Activated naive CD4-positive, alpha-beta T cell treated with Interleukin-2 at 50 U/mL for 16 hours (primary cell): ENCODE results near the gene ROPN1B.
"Not testable (repeated sequence)": the region's sequence is repeated elsewhere in the genome, so short reads cannot be mapped to it uniquely, and the experiment has no call there.

Experiments
- DNase-seq: peaks from one replicate; pipeline ENCODE4 v3.0.0-alpha.2; 2020

Gene ROPN1B

DNA sequence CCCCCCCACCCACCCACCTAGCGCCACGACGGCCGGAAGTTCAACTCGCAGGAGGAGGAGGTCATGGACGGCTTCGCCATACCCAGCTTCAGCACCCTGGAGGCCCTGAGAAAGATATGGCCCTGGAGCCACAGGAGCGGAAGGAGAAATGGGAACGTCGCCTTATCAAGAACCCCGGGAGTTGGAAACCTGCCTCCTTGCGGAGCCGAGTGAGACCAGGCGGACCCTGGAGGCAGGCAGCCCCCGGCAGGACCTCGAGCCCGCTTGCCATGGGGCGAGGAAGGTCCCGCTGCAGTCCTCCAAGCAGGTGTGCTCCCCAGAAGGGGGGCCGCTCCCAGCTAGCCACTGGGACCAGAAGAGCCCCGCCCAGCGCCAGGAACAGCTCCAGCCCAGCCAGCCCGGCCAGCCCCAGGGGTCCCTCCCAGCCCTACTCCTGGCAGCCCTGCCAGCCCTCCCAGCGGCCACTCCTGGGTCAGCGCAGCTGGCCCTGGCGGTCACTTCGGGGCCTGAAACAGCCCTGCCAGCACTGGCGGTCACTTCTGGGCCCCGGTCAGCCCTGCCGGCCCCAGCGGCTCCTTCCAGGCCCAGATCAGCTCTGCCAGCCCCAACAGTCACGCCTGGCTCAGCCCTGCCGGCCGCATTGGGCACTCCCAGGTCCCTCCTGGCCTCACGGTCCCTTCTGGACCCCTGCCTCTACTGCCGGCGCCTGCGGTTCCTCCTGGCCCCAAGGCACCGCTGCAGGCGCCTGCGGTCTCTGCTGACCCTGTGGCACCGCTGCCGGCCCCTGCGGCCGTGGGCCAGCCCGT lies 10.3 kb upstream of the ROPN1B start:
- no peak for DNase-seq

DNA sequence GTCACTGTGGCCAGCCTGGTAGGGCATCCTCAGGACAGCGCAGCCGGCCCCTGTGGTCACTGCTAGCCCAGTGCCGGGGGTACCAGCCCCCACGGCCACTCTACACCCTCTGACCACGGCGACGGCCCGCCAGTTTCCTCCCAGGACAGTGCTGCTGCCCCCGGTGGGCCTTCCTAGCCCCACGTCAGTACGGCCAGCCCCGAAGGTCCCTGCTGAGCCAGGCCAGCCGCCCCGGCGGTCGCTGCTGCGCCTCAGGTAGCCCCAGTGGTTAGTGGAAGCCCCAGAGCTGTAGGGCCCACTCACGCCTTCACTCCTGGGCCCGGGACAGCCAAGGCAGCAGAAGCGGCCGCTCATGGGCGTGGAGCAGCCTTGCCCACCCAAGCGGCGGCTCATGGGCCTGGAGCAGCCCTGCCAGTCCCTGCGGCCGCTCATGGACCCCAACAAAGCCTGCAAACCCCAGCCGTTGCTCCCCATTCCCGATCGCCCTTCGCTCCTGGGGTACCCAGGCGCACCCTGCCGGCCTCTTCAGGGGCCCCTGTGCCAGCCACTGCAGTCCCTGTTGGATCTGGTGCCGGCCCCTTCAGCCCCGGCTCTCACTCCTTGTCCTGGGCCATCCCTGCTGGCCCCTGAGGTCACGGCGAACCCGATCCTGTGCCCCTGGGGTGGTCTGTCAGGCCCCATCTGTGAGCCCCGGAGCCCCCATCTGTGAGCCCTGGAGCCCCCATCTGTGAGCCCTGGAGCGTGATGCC lies 9.5 kb upstream of the ROPN1B start:
- DNase-seq: no peak

GRCh38 chr3:125960066-125960424 lies 8.9 kb upstream of the ROPN1B start:
- no peak for DNase-seq

GRCh38 chr3:125960456-125961288 lies 8.3 kb upstream of the ROPN1B start:
- no peak for DNase-seq

DNA sequence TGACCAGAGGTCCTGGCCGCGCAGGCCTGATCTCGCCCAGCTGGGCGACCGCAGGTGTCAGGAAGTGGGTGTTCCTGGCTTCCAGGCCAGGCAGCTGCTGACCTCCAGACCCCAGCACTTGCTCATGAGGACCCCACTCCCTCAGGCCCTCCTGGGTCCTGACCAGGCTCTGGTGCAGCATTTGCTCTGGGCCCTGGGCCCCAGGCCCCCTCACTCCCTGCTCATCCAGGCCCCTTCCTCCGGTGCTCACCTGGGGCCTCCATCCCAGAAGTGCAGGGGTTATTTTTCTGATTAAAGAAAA lies 7.7 kb upstream of the ROPN1B start:
- DNase-seq: no peak

- not testable (repeated sequence) for DNase-seq
Measured at GRCh38 chr3:125963834-125964233, 5.1 kb upstream of the ROPN1B start.

DNA sequence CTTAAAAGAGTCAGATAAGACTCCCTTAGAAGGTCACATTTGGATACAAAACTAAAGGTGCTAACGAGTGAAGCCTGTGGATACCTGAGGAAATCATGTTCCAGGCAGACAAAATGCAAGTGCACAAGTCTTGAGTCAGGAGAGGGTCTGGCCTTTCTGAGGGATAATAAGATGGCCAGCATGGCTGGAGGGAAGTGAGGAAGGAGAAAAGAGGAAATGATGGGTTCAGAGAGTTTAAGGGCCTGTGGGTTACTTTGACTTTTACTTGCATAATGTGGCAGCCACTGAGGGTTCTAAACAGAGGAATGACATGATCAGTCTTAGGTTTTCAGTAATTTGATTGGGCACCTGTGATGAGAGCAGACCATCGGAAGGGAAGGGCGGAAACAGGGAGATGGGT lies 3.5 kb upstream of the ROPN1B start:
- no peak for DNase-seq

- DNase-seq: no peak
Measured at GRCh38 chr3:125967156-125967555, 1.8 kb upstream of the ROPN1B start.

GRCh38 chr3:125968121-125968520 lies 857 bp upstream of the ROPN1B start:
- not testable (repeated sequence) for DNase-seq

- peak; percentile 26 for DNase-seq
Measured at GRCh38 chr3:125971997-125972944, 3.3 kb downstream of the ROPN1B start.

DNA sequence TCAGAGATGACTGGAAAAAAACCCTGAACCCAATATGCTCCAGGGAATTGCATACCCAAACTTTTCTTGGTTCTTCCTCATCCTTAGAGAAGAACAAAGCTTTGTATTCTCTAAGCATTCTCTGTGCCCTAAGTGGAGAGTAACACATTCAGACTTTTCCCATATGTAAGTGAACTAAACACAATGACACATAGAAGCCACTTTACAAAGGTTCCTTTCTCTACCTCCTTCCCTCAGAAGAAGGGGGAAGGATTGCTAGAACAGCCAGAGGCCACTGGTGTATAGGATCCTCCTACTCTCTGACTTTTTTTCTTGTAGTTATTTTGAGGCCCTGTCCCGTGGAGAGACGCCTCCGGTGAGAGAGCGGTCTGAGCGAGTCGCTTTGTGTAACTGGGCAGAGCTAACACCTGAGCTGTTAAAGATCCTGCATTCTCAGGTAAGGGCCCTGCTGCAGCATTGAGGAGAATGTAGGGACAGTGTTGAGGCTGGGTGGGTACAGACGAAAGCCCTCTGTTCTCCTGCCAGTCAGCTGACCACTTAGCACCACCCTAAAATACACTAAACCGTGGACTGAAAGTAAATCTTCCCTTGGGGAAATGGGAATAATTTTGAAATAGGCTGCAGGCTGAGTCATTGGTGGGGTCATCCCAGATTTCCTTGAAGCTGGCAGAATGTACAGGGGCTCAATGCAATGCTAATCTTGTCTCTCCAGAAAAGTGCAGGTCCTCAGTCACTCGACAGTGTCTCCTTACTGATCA lies 6.4 kb downstream of the ROPN1B start:
- DNase-seq: not testable (repeated sequence)

DNA sequence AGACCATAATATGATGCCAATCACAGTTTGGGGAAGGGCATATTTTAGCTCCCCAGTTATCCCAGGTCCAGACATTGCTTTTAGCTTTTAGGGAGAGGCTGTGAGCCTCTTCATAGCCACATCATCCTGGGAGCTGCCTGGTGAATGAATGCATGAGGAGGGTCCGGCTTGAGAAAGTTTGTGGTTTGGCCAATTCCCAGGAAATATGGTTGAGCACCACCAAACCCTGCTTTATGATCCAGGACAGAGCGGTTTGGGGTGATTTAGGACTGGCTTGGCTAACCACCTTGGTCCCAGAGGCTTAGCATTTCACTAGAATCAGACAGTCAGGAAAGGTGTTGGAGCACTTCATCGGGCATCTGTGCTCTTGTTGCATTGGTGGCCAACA lies 7.0 kb downstream of the ROPN1B start:
- not testable (repeated sequence) for DNase-seq

GRCh38 chr3:125977104-125977503 lies 8.1 kb downstream of the ROPN1B start:
- DNase-seq: not testable (repeated sequence)

- DNase-seq: not testable (repeated sequence)
Measured at GRCh38 chr3:125984951-125985350, 16.0 kb downstream of the ROPN1B start.

DNA sequence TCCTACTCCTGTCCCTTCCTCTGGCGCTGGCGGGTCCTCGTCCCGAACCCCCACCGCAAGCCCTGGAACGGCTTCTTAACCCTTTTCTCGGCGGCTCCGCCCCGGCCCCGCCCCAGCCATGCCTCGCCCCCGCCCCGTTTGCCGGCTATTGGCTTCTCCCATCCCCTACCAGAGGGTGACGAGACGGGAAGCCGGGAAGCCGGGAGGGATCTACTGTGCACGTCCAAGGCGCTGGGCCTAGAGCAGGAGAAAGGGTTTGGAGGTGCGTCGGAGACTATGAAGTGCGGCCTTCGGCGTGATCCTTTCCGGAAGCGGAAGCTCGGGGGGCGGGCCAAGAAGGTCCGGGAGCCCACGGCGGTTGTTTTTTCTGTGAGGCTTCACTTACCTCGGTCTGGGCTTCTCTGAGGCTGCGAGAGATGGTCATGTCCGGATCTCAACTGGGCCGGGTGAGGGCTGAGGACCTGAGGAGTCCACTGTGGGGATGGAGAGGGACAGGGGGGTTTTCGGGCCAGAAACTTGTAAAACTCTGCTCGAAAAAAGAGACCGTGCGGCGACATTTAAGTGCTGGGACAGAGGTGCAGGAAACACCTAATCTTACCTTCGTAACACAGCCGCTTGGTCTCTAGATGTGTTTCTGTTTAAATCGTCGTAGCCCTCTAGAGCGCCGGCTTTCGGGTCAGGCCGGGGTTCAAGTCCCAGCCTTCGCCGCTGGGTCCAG lies 21.4 kb downstream of the ROPN1B start:
- DNase-seq: peak; percentile 72

DNA sequence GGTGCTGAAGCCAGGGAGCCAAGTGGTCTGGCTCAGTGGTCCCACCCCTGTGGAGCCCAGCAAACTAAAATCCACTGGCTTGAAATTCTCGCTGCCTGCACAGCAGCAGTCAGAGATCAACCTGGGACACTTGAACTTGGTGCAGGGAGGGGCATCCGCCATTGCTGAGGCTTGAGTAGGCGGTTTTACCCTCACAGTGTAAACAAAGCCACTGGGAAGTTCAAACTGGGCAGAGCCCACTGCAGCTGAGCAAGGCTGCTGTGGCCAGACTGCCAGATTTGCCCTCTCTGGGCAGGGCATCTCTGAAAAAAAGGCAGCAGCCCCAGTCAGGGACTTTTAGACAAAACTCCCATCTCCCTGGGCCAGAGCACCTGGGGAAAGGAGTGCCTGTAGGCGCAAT lies 27.8 kb downstream of the ROPN1B start:
- not testable (repeated sequence) for DNase-seq

DNA sequence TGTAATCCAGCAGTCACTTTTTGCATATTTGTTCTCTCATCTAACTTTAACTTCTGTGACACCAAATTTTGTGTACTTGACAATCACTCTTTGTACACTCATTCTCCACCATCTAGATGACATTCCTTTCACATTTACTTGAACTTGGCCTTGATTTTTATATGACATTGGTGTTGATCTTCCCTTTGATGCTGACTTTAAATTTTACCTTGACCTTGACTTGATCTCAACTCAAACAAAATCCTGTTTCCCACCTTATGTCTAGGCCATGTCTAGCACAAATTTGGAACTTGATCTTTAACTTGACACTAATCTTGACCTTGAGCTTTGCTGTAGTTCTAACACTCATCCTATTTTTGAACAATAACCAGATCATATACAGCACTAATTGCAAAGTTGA lies 33.2 kb downstream of the ROPN1B start:
- DNase-seq: no peak

- DNase-seq: no peak
Measured at GRCh38 chr3:126003447-126004190, 34.6 kb downstream of the ROPN1B start.

GRCh38 chr3:126004217-126004616 lies 35.2 kb downstream of the ROPN1B start:
- no peak for DNase-seq

- DNase-seq: no peak
Measured at GRCh38 chr3:126004692-126005091, 35.7 kb downstream of the ROPN1B start.
